Calu3 (cell line): ENCODE data around the gene CHAD. TPM values are rescaled to one million over a fixed set of nuclear protein-coding genes. Genes with fewer than 3 reads are reported as not detected.

ENCODE experiments used
- BruUV-seq: library from RNA; stranded (reverse); fragments of 400-500 nt; replicated peaks from 2 replicates; lab custom pipeline; 2021; lab: Mats Ljungman, UMichigan
- CTCF ChIA-PET: fragments of 300-600 bp; sonication (Branson Sonifier 250); formaldehyde crosslinking; loops from one replicate; lab custom pipeline; 2022; ENCODE audit warnings: antibody characterized with exemption; lab: Charles Lee
- DNase-seq: peaks from one replicate; pipeline ENCODE4 v3.0.0; 2022
- H3K27ac Mint-ChIP-seq: one replicate; pipeline ENCODE4 v1.8.0; 2022; ENCODE audit warnings: mixed read lengths; ENCODE audit not compliant: unreplicated experiment
- H3K27me3 Mint-ChIP-seq: one replicate; pipeline ENCODE4 v1.8.0; 2022; ENCODE audit warnings: mixed read lengths; ENCODE audit not compliant: unreplicated experiment
- H3K36me3 Mint-ChIP-seq: one replicate; pipeline ENCODE4 v1.8.0; 2022; ENCODE audit warnings: mild to moderate bottlenecking, moderate library complexity, mixed read lengths; ENCODE audit not compliant: insufficient read depth, unreplicated experiment
- H3K4me1 Mint-ChIP-seq: one replicate; pipeline ENCODE4 v1.8.0; 2022; ENCODE audit warnings: mild to moderate bottlenecking, low read depth, mixed read lengths; ENCODE audit not compliant: unreplicated experiment
- H3K4me3 Mint-ChIP-seq: one replicate; pipeline ENCODE4 v1.8.0; 2022; ENCODE audit warnings: mild to moderate bottlenecking, low read depth, moderate library complexity, mixed read lengths; ENCODE audit not compliant: unreplicated experiment
- H3K9me3 Mint-ChIP-seq: one replicate; pipeline ENCODE4 v1.8.0; 2022; ENCODE audit warnings: low read depth, mixed read lengths; ENCODE audit not compliant: unreplicated experiment
- CTCF ChIP-seq: fragments of 200-600 bp; IDR thresholded peaks from one replicate; pipeline ENCODE4 v1.8.0; 2022; ENCODE audit warnings: antibody characterized with exemption; ENCODE audit not compliant: unreplicated experiment
- intact Hi-C: fragments of 100-400 bp; cut with micrococcal nuclease; formaldehyde crosslinking; loops from one replicate; pipeline ENCODE4 v1.10.0; 2022; ENCODE audit not compliant: unreplicated experiment
- total RNA-seq: library from RNA; stranded (reverse); gene quantifications from 2 replicates; pipeline ENCODE4 v1.2.3, GENCODE V29; 2022

Gene CHAD
- total RNA-seq, 1 experiment from 2014 or later = not detected

- no peak for TF ChIP-seq CTCF
- CTCF ChIA-PET = interaction anchor here (0.6 to 1.1 kb wide), 2 partner anchors 11 to 37 kb away, joined by 3 to 4 read pairs; no protein-coding TSS in a partner anchor
- no peak for DNase-seq
- Mint-ChIP-seq H3K4me3 (no peak overlapping the region), H3K9me3 (no peaks in the 10 kb centered on the region), H3K27me3 (no peaks in the 10 kb centered on the region), H3K36me3 (peaks cover 55% of the 10 kb centered on the region), H3K27ac (no peak overlapping the region), H3K4me1 (peaks cover 9% of the 10 kb centered on the region)
- intact Hi-C loops = no loop called here
- BruUV-seq = no TSS peak
These were observed 801 bp downstream of the CHAD start for GRCh38 chr17:50467855-50468303.

GRCh38 chr17:50467114-50467854 is 1.4 kb downstream of the CHAD start:
- H3K9me3 Mint-ChIP-seq = no peaks in the 10 kb centered on the region
- no peaks in the 10 kb centered on the region for H3K27me3 Mint-ChIP-seq
- no peak for TF ChIP-seq CTCF
- no TSS peak for BruUV-seq
- CTCF ChIA-PET = interaction anchor here (0.6 to 1.1 kb wide), 2 partner anchors 12 to 36 kb away, joined by 3 to 4 read pairs; no protein-coding TSS in a partner anchor
- H3K27ac Mint-ChIP-seq = no peak overlapping the region
- H3K4me3 Mint-ChIP-seq = no peak overlapping the region
- peaks cover 9% of the 10 kb centered on the region for H3K4me1 Mint-ChIP-seq
- H3K36me3 Mint-ChIP-seq = peaks cover 52% of the 10 kb centered on the region
- no peak for DNase-seq
- intact Hi-C loops = no loop called here

- TF ChIP-seq CTCF = no peak
- Mint-ChIP-seq H3K27ac (no peak overlapping the region), H3K4me3 (no peak overlapping the region), H3K36me3 (peaks cover 48% of the 10 kb centered on the region), H3K9me3 (no peaks in the 10 kb centered on the region), H3K27me3 (no peaks in the 10 kb centered on the region), H3K4me1 (peaks cover 9% of the 10 kb centered on the region)
- intact Hi-C loops = no loop called here
- BruUV-seq = no TSS peak
- DNase-seq = no peak
- CTCF ChIA-PET = no interaction called here
These were observed 2.1 kb downstream of the CHAD start for GRCh38 chr17:50466371-50467113.

GRCh38 chr17:50465635-50466034 is 3.0 kb downstream of the CHAD start:
- peaks cover 9% of the 10 kb centered on the region for H3K4me1 Mint-ChIP-seq
- no peaks in the 10 kb centered on the region for H3K9me3 Mint-ChIP-seq
- CTCF ChIA-PET = no interaction called here
- intact Hi-C loops = no loop called here
- H3K36me3 Mint-ChIP-seq = peaks cover 48% of the 10 kb centered on the region
- peak overlapping the region; percentile 25 for H3K27ac Mint-ChIP-seq
- no peak for TF ChIP-seq CTCF
- no peak overlapping the region for H3K4me3 Mint-ChIP-seq
- no TSS peak for BruUV-seq
- H3K27me3 Mint-ChIP-seq = no peaks in the 10 kb centered on the region
- DNase-seq = no peak
